ENCODE measurements around the gene FYN.

Gene FYN

DNA sequence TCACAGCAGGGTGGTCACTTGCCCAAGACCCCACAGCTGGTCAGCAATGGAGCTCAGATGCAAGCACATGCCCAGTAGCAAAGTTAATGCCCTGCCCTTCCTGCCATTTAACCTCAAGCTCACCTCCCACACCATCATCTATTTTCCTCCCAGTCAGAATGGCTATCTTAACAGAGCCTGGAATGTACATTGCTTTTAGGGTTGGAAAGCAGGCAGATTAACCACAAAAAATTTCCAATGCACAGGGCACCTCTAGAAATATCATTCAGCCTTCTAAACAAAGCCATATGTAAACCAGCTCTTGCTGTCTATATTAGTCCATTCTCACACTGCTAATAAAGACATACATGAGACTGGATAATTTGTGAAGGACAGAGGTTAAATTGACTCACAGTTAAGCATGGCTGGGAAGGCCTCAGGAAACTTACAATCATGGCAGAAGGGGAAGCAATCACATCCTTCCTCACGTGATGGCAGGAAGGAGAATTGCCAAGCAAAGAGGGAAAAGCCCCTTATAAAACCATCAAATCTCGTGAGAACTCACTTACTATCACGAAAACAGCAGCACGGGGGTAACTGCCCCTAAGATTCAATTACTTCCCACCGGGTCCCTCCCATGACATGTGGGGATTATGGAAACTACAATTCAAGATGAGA, 106.9 kb downstream of the FYN start:
- DNase-seq = no peak

- DNase-seq = no peak
Observed at GRCh38 chr6:111765763-111766162, 107.5 kb downstream of the FYN start.

- DNase-seq = no peak
Observed at GRCh38 chr6:111764238-111765175, 108.7 kb downstream of the FYN start.

- DNase-seq = no peak
Observed at GRCh38 chr6:111763381-111763780, 109.9 kb downstream of the FYN start.

DNA sequence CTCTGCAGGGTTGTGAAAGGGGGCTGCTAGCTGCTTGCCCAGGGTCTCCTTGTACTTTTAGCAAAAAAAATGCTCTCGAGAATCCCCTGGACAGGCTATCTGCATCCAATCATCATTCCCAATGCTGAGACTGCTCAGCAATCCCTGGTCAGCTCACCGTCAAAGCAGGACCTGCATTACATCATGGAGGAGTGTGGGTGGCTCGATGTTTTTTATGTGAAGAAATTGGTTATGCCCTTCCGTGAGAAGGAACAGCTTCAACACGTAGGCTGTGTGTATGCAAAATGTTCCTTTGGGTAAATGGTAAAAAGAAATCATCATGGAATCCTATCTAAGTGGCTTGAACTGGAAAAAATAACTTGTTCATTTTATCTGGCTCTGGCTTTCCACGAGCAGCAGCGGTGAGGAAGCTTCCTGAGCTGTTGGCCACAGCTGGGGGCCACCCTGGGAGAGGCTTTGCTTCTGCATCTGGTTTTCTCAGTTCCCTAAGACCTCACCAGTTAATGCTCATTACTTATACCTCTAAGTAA, 111.4 kb downstream of the FYN start:
- DNase-seq = no peak

GRCh38 chr6:111761212-111761611, 112.0 kb downstream of the FYN start:
- DNase-seq = no peak

- peak; percentile 14 for DNase-seq
Observed at GRCh38 chr6:111759836-111760785, 113.1 kb downstream of the FYN start.

- DNase-seq = no peak
Observed at GRCh38 chr6:111759331-111759835, 113.9 kb downstream of the FYN start.

GRCh38 chr6:111758608-111759329, 114.5 kb downstream of the FYN start:
- DNase-seq = no peak

DNA sequence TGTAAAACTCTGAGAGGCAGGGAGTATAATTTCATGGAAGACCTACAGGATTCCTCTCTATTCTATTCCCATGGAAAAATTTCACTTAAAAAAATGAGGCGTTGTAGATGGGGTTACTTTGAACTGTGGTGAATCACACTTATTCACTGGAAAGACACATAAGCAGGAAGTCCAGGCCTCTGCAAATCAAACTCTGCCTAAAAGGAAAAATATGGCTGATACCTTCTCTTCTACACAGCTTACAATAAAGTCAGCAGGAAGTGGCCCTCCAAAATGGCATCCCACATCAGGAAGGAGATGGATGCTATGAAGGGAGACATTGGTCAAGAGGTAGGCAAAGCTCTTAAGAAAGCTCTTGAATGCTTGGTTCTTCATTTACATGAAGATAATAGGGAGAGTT, 115.9 kb downstream of the FYN start:
- DNase-seq = no peak

- DNase-seq = no peak
Observed at GRCh38 chr6:111754423-111754822, 118.8 kb downstream of the FYN start.

DNA sequence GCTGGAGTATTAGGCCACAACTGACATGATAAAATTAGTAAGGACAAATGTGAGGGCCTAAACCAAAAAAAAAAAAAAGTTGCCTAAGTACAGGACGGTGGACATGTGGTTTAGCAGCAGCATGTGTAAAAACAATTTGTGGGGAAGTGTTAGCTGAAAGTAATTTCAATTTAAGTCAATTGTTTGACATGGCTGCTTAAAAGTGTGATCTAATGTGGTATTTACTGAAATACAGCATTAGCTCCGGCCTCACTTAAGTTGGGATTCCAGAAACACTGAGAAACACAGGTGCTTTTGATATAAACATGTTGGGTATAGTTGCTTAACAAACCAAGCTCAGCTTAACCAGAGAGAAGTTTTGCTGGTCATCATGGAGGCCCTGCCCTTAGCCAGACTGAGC, 119.7 kb downstream of the FYN start:
- no peak for DNase-seq

DNA sequence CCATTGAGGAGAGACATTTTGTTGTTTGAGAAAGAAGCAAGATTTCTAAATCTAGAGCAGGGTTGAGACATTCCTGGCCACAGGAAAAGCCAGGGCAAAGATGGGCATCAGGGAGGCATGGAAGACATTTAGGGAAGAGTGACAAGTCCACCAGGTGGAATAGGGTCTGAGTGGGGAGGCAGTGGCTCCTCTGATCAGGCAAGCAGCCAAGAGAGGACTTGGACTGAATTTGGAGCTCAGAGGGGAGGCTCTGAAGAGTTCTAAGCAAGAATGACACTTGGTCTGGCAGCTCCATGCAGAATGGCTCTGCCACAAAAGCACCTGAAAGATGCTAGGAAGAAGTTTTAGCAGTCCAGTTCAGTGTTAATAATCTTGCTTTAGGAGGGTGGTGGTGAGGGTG, 120.8 kb downstream of the FYN start:
- DNase-seq = no peak

GRCh38 chr6:111750753-111751673, 122.2 kb downstream of the FYN start:
- DNase-seq = no peak

DNA sequence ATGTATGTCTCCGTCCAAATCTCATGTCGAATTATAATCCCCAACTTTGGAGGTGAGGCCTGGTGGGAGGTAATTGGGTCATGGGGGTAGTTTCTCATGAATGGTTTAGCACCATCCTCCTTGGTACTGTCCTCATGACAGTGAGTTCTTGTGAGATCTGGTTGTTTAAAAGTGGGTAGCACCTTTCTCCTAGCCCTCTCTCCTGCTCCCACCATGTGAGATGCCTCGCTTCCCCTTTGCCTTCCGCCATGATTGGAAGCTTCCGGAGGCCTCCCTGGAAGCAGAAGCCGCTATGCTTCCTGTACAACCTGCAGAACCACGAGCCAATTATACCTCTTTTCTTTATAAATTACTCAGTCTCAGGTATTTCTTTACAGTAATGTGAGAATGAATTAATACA, 123.1 kb downstream of the FYN start:
- no peak for DNase-seq

DNA sequence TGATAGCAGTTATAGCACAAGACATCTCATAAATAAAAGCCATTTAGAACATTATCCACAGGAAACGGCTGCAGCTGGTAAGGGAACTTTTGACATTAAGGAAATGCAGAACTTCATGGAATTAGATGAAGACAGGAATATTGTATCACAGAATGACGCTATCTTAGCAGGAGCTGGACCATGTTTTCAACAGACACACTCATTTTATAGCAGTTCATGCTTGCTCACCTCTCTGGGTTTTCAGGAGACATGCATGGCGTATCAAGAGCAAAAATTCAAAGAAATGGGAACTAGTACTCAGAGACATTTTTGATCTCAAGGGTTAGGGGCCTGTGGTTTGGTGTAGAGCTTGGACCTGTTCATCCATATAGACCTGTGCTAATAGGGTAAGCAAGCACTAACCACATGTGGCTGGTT, 125.0 kb downstream of the FYN start:
- no peak for DNase-seq

DNA sequence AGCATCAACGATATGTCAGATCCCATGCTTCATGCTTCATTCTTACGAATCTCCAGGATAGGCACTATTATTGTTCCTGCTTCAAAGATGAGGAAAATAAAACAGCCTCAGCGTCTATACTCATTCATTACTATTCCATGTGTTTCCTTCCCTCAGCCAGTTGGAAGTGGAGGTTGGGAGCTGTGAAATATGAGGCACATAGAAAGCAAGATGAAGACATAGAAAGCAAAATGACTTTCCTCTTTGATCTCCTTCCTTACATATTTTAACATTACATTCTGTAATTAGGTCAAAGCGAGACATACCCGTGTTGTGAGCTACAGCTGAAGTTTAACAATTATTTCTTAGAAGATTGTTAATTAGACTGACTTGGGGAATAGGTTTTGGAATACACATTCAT, 125.4 kb downstream of the FYN start:
- DNase-seq = no peak

GRCh38 chr6:111747396-111747795, 125.9 kb downstream of the FYN start:
- no peak for DNase-seq

GRCh38 chr6:111746983-111747382, 126.3 kb downstream of the FYN start:
- no peak for DNase-seq

DNA sequence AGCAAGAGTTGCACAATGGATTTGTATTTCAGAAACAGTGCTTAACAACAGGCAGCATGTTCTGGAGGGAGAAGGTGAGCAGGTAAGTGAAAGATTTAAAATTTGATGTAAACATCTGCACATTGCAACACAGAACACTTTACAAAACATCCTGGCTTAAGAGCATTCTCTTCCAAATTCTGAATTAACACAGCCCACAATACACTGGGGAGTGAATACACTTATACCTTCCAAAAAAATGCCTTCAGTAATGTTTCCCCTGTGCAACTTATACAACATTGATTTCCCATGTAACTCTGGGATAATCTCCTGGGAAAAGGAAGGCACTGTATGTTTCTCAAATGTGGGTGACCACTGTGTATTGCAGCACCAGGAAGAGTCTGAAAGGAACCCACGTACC, 127.6 kb downstream of the FYN start:
- no peak for DNase-seq

DNA sequence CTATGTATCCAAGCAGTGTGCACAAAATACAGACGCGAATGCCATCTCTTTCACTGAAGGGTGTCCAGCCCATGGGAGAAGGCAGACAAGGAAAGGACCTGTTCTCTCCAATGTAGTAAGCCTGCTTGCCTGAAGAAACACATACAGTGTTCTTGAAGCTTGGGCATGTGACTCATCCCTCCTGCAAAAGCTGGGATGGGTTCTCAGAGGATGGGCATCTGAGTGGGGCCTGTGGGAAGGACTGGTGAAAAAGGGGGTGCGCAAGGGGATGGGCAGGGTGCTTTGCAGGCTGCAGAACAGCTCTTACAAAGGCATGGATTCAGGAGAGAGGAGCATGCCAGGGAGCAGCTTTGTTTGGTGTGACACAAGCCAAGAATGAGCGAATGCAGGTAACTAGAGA, 128.1 kb downstream of the FYN start:
- no peak for DNase-seq

All from hematopoietic multipotent progenitor cell treated with erythropoietin and hydrocortisone succinate and interleukin-3 and kit ligand, for 8 days (in vitro differentiated cells).